HEK293T (cell line): ENCODE results near the gene FKBP15.

Source experiments
- CTCF ChIA-PET: fragments of 350-600 bp; formaldehyde crosslinking; extraction: SDS; loops from one replicate; lab custom pipeline; 2021; ENCODE audit warnings: antibody characterized with exemption, inconsistent platforms; lab: Yijun Ruan, JAX
- POLR2A ChIA-PET: fragments of 350-600 bp; formaldehyde crosslinking; extraction: SDS; loops from one replicate; lab custom pipeline; 2020; ENCODE audit warnings: antibody characterized with exemption, inconsistent platforms; lab: Yijun Ruan, JAX
- DNase-seq: peaks from one replicate; pipeline ENCODE4 v3.0.0; 2012; ENCODE audit warnings: mixed read lengths; ENCODE audit errors: extremely low spot score
- ARNT ChIP-seq: fragments of 450-650 bp; IDR thresholded peaks from 2 replicates; pipeline ENCODE4 v1.6.1; 2017; ENCODE audit warnings: mild to moderate bottlenecking
- BHLHE40 ChIP-seq: fragments of 450-650 bp; IDR thresholded peaks from 2 replicates; pipeline ENCODE4 v1.6.1; 2016; ENCODE audit warnings: mild to moderate bottlenecking, moderate library complexity, borderline replicate concordance
- CTBP1 ChIP-seq: fragments of 450-650 bp; IDR thresholded peaks from 2 replicates; pipeline ENCODE4 v1.6.1; 2016; ENCODE audit warnings: borderline replicate concordance
- ELF4 ChIP-seq: fragments of 450-650 bp; IDR thresholded peaks from 2 replicates; pipeline ENCODE4 v1.6.1; 2017; ENCODE audit warnings: antibody characterized with exemption
- FOXA1 ChIP-seq: fragments of 450-650 bp; IDR thresholded peaks from 2 replicates; pipeline ENCODE4 v1.6.1; 2016; ENCODE audit warnings: mild to moderate bottlenecking
- FOXK2 ChIP-seq: fragments of 450-650 bp; IDR thresholded peaks from 2 replicates; pipeline ENCODE4 v1.6.1; 2016; ENCODE audit warnings: mild to moderate bottlenecking
- FOXM1 ChIP-seq: fragments of 450-650 bp; IDR thresholded peaks from 2 replicates; pipeline ENCODE4 v1.6.1; 2017; ENCODE audit warnings: mild to moderate bottlenecking, borderline replicate concordance
- HDGF ChIP-seq: fragments of 450-650 bp; IDR thresholded peaks from 2 replicates; pipeline ENCODE4 v1.6.1; 2017; ENCODE audit warnings: antibody characterized with exemption, borderline replicate concordance
- L3MBTL2 ChIP-seq: fragments of 450-650 bp; conservative IDR thresholded peaks from 2 replicates; pipeline ENCODE4 v1.6.1; 2016; ENCODE audit warnings: mild to moderate bottlenecking
- LEF1 ChIP-seq: fragments of 450-650 bp; IDR thresholded peaks from 2 replicates; pipeline ENCODE4 v1.6.1; 2017; ENCODE audit warnings: mild to moderate bottlenecking, borderline replicate concordance
- NFRKB ChIP-seq: fragments of 450-650 bp; IDR thresholded peaks from 2 replicates; pipeline ENCODE4 v1.6.1; 2016; ENCODE audit warnings: mild to moderate bottlenecking, moderate library complexity
- SP1 ChIP-seq: fragments of 450-650 bp; IDR thresholded peaks from 2 replicates; pipeline ENCODE4 v1.6.1; 2017
- SUZ12 ChIP-seq: fragments of 450-650 bp; IDR thresholded peaks from 2 replicates; pipeline ENCODE4 v1.6.1; 2016; ENCODE audit warnings: mild to moderate bottlenecking
- TARDBP ChIP-seq: fragments of 450-650 bp; IDR thresholded peaks from 2 replicates; pipeline ENCODE4 v1.6.1; 2016
- ZNF384 ChIP-seq: fragments of 450-650 bp; IDR thresholded peaks from 2 replicates; pipeline ENCODE4 v1.6.1; 2016
- TF ChIP-seq, protein P1 (sequence below): fragments of 450-650 bp; IDR thresholded peaks from 2 replicates; pipeline ENCODE4 v1.6.1; 2016

The FKBP15 gene

DNA sequence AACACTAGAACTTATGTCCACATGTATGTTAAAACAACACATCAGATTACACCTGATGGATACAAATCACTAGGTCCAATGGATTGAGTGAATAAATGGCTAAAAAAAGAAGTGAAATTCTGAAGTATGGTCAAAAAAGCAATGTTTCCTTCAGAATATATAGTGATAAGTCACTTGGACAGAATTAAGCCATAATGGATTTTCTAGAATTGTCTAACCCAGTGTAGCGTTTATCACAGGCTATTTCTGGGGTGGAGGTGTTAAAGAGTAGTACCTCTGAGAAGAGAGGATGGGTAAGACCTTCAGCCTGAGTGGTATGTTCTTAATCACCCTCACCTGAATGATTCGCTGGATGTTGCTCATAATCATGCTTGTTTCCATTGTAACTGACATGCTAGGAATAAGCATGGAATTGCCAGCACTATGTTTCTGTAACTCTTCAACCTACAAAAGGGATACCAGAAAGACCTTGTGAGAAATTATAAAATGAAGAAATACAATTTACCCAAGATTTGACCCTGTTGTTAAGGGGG is 37.1 kb downstream of the FKBP15 start:
- no peak for DNase-seq
- TF ChIP-seq FOXA1, result no peak
- TF ChIP-seq ELF4, result no peak
- no peak for TF ChIP-seq NFRKB
- TF ChIP-seq TARDBP, result no peak
- TF ChIP-seq LEF1, result no peak
- no peak for TF ChIP-seq ZNF384
- TF ChIP-seq CTBP1, result no peak
- TF ChIP-seq HDGF, result no peak
- no peak for TF ChIP-seq ARNT
- TF ChIP-seq, protein P1, sequence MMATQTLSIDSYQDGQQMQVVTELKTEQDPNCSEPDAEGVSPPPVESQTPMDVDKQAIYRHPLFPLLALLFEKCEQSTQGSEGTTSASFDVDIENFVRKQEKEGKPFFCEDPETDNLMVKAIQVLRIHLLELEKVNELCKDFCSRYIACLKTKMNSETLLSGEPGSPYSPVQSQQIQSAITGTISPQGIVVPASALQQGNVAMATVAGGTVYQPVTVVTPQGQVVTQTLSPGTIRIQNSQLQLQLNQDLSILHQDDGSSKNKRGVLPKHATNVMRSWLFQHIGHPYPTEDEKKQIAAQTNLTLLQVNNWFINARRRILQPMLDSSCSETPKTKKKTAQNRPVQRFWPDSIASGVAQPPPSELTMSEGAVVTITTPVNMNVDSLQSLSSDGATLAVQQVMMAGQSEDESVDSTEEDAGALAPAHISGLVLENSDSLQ, result no peak
- TF ChIP-seq SUZ12, result no peak
- TF ChIP-seq L3MBTL2, result no peak
- TF ChIP-seq FOXM1, result no peak
- no peak for TF ChIP-seq SP1
- no peak for TF ChIP-seq FOXK2
- no peak for TF ChIP-seq BHLHE40
- ChIA-PET CTCF (no interaction called here), POLR2A (no interaction called here)

DNA sequence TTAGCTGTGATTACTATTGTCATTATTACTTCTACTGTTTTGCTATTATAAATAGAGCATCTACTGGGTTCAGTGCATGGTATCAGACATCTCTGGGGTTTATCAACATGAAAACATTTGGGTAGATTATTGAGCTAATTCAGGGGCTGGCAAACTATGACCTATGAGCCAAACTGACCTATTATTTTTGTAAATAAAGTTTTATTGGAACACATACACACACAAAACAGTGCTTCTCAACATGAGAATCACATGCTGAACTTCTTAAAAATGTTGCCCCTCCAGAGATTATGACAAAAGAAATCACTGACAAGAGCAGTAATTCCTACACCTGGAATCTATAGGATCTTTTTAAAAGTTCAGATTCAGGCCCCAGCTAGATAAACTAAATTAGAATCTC is 39.9 kb downstream of the FKBP15 start:
- TF ChIP-seq FOXA1, result no peak
- no peak for TF ChIP-seq HDGF
- TF ChIP-seq ZNF384, result no peak
- no peak for TF ChIP-seq CTBP1
- no peak for TF ChIP-seq LEF1
- no peak for TF ChIP-seq BHLHE40
- TF ChIP-seq ELF4, result no peak
- TF ChIP-seq SUZ12, result no peak
- no peak for TF ChIP-seq SP1
- no peak for TF ChIP-seq TARDBP
- no peak for TF ChIP-seq L3MBTL2
- TF ChIP-seq ARNT, result no peak
- no peak for TF ChIP-seq FOXK2
- TF ChIP-seq, protein P1, result no peak
- TF ChIP-seq FOXM1, result no peak
- DNase-seq, result no peak
- POLR2A ChIA-PET, result no interaction called here
- CTCF ChIA-PET, result no interaction called here

DNA sequence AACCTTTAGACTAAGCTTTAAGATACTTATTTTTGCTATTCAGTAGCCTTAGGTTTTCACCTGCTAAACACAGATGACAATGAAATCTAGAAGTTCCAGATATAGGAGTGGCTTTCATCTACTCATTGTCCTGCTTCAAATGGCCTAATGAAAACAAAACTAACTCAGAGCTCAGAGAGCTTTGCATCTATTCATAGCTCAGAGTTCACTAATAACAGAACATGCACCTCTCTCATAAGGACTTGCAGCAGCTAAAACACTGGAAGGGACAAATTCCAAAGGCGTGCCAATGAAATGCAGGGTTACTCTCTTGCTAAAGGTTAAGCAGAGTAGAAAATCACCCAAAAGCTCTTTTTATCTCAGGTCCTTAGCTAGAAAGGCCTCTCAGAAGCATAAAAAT is 41.2 kb downstream of the FKBP15 start:
- ChIA-PET POLR2A (no interaction called here), CTCF (no interaction called here)
- no peak for TF ChIP-seq ELF4
- TF ChIP-seq ZNF384, result no peak
- no peak for TF ChIP-seq ARNT
- no peak for TF ChIP-seq TARDBP
- no peak for TF ChIP-seq FOXA1
- TF ChIP-seq NFRKB, result no peak
- no peak for TF ChIP-seq SP1
- TF ChIP-seq L3MBTL2, result no peak
- TF ChIP-seq, protein P1, result no peak
- TF ChIP-seq FOXK2, result no peak
- TF ChIP-seq FOXM1, result no peak
- no peak for TF ChIP-seq SUZ12
- no peak for TF ChIP-seq HDGF
- DNase-seq, result no peak

DNA sequence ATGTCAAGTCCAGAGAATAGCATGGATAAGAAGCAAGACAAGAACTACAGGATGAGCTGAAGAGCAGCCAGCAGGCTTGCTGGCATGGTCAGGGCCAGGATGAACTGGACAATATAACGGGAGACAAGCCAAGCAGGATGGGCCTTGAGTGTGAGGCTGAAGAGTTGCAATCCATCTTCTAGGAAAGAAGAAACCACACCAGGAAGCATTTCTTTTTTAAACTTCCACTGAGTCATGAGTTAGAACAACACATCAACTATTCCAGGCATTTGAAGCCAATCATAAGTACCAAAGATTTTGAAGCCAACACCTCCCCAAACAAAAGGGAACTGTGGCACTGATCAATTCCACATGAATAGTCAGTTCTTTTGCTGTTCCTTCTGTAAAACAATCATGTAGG is 43.0 kb downstream of the FKBP15 start:
- POLR2A ChIA-PET, result no interaction called here
- DNase-seq, result no peak
- no peak for TF ChIP-seq SP1
- TF ChIP-seq TARDBP, result no peak
- no peak for TF ChIP-seq FOXA1
- no peak for TF ChIP-seq L3MBTL2
- no peak for TF ChIP-seq FOXK2
- TF ChIP-seq ZNF384, result no peak
- TF ChIP-seq, protein P1, result no peak
- CTCF ChIA-PET, result no interaction called here

DNA sequence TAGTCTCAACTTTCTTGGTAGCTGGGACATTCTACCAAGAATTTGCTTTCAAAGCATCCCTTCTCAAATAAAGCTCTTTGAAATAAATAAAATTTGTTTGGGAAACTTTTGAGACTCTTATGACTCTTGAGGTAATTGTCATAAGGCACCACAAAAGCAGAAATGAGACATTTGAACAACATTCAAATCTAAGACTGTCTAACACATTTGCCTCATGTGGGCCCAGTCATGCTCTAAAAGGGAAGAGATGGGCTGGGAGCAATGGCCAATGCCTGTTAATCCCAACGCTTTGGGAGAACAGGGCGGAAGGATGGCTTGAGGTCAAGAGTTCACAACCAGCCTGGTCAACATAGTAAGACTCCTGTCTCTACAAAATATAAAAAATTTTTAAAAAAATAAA is 43.8 kb downstream of the FKBP15 start:
- ChIA-PET CTCF (no interaction called here), POLR2A (no interaction called here)
- DNase-seq, result no peak
- TF ChIP-seq ARNT (no peak), NFRKB (no peak), FOXM1 (no peak), ZNF384 (no peak)

DNA sequence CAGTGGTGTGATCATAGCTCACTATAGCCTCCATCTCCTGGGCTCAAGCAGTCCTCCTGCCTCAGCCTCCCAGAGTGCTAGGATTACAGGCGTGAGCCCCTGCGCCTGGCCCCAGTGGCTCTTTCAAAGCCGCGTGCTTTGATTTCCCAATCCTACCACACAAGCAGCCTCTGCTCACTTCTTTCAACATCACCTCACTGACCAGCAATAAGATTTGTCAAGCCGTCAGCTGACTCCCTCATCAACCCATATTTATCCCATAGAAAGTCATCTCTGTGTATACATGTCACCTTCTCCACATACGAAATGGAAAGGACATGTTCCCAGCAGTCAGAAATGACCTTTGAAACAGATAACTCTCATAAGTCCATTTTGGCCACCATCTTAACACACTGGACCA is 44.3 kb downstream of the FKBP15 start:
- TF ChIP-seq FOXK2, result no peak
- no peak for DNase-seq
- POLR2A ChIA-PET, result no interaction called here
- CTCF ChIA-PET, result no interaction called here
